NCI-H146 treated with DMSO at 0.1 percent for 48 hours (cell line): ENCODE measurements around the gene PRR12.
A peak's percentile ranks its signal among the peaks of the same experiment; 100 is the strongest.

Experiments used
- DNase-seq: peaks from one replicate; lab custom pipeline; 2025; ENCODE audit not compliant: unreplicated experiment; lab: John Stamatoyannopoulos, UW

The PRR12 gene

DNA sequence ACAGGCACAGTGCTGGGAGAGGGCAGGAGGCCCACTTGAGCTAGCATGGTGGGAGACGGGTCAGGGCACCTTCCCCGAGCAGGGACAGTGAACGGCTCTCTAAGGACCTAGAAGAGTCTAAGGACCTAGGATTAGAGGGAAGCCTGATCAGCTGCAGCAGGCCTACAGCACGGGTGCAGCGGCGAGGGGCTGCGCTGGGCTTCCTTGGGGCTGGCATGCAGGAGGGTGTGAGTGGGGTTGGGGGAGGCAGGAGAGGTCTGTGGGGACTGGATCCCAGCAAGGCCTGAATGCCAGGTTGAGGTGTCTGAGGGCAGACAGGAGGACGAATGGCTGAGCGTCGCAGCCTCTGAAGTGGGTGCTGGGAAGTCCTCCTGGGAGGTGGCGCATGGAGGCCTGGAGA lies 54.6 kb downstream of the PRR12 start:
- DNase-seq: no peak

DNA sequence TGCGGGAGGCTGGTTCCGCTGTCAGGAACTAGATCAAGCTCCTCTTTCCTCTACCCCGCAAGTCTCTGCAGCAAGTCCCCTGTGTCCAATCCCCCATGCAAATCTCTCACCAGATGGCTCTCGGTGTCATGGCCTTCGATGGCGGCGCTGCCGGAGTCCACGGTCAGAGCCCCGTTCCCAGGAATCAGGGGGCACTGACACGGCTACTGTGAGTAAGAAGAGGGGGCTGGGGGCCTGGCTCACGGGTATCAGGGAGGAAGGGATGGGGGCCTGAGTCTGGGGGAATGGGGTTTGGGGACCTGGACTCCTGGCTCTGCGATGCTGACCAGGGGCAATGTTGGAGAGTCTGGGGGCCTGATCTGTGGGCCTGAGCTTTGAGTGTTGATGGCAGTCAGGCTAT lies 55.0 kb downstream of the PRR12 start:
- DNase-seq: no peak

DNA sequence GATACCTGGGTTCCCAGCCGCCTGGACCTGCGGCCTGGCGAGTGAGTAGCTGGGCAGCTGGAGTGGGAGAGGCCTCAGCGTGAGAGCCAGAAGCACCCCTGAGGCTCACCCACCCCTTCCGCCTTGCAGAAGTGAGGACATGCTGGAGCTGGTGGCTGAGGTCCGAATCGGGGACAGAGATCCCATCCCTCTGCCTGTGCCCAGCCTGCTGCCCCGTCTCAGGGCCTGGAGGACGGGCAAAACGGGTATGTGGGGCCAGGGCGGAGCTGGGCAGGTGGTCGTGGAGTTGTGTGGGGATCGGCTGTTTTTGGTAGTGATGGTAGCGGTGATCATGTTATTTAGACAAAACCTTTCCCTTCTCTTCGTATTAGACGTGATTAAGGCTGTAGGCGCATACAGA lies 55.6 kb downstream of the PRR12 start:
- DNase-seq: no peak

DNA sequence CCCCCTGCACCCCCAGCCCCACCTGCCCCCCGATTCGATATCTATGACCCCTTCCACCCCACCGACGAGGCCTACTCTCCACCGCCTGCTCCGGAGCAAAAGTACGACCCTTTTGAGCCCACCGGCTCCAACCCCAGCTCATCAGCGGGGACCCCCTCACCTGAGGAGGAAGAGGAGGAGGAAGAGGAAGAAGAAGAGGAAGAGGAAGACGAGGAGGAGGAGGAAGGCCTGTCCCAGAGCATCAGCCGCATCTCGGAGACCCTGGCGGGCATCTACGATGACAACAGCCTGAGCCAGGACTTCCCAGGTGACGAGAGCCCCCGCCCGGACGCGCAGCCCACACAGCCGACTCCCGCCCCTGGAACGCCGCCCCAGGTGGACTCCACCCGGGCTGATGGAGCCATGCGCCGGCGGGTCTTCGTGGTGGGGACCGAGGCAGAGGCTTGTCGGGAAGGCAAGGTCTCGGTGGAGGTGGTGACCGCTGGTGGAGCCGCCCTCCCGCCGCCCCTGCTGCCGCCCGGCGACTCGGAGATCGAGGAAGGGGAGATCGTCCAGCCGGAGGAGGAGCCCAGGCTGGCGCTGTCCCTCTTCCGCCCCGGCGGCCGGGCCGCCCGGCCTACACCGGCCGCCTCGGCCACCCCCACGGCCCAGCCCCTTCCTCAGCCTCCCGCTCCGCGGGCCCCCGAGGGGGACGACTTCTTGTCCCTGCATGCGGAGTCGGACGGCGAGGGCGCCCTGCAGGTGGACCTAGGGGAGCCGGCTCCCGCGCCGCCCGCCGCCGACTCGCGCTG lies 60.2 kb downstream of the PRR12 start:
- no peak for DNase-seq

DNA sequence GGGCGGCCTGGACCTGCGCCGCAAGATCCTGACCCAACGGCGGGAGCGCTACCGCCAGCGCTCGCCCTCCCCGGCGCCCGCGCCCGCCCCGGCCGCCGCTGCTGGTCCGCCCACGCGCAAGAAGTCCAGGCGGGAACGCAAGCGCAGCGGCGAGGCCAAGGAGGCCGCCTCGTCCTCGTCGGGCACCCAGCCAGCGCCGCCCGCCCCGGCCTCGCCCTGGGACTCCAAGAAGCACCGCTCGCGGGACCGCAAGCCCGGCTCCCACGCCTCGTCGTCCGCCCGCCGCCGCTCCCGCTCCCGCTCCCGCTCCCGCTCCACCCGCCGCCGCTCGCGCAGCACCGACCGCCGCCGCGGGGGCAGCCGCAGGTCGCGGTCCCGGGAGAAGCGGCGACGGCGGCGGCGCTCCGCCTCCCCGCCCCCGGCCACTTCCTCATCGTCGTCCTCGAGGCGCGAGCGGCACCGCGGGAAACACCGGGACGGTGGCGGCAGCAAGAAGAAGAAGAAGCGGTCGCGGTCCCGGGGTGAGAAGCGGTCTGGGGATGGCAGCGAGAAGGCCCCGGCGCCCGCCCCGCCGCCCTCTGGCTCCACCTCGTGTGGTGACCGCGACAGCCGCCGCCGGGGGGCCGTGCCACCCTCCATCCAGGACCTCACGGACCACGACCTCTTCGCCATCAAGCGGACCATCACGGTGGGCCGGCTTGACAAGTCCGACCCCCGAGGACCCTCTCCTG lies 61.0 kb downstream of the PRR12 start:
- DNase-seq: no peak

DNA sequence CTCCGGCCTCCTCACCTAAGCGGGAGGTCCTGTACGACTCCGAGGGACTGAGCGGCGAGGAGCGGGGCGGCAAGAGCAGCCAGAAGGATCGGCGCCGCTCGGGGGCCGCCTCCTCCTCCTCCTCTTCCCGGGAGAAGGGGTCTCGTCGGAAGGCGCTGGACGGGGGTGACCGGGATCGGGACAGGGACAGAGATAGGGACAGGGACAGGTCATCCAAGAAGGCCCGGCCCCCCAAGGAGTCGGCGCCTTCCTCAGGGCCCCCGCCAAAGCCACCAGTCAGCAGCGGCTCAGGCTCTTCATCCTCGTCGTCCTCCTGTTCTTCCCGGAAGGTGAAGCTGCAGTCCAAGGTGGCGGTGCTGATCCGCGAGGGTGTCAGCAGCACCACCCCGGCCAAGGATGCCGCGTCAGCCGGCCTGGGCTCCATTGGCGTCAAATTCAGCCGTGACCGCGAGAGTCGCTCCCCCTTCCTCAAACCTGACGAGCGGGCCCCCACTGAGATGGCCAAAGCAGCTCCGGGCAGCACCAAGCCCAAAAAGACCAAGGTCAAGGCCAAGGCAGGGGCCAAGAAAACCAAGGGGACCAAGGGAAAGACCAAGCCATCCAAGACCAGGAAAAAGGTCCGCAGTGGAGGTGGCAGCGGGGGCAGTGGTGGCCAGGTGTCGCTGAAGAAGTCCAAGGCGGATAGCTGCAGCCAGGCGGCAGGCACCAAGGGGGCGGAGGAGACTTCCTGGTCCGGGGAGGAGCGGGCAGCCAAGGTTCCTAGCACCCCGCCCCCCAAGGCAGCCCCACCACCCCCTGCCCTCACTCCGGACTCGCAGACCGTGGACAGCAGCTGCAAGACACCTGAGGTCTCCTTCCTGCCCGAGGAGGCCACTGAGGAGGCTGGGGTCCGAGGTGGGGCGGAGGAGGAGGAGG lies 61.8 kb downstream of the PRR12 start:
- DNase-seq: no peak

DNA sequence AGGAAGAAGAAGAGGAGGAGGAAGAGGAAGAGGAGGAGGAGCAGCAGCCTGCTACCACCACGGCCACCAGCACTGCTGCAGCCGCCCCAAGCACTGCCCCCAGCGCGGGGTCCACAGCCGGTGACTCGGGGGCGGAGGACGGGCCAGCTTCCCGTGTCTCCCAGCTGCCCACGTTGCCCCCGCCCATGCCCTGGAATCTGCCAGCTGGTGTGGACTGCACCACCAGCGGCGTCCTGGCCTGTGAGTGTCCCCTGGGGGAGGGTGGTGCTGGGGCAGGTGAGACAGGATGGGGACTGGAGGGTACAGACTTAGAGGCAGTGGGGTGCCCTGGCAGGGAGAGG lies 62.5 kb downstream of the PRR12 start:
- no peak for DNase-seq

DNA sequence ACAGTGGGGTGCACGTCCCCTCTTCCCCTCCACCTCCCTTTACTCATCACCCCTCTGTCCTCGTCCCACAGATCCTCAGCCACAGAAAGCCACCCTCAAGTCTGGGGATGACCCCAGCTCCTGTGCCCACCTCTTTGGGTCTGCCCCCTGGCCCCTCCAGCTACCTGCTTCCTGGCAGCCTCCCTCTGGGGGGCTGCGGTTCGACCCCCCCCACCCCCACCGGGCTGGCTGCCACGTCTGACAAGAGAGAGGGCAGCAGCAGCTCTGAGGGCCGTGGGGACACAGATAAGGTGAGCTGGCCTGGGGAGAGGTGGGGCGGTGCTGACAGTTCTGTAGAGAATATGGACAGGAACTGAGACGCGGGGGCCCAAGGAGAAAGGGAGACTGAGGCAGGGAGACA lies 63.6 kb downstream of the PRR12 start:
- no peak for DNase-seq

DNA sequence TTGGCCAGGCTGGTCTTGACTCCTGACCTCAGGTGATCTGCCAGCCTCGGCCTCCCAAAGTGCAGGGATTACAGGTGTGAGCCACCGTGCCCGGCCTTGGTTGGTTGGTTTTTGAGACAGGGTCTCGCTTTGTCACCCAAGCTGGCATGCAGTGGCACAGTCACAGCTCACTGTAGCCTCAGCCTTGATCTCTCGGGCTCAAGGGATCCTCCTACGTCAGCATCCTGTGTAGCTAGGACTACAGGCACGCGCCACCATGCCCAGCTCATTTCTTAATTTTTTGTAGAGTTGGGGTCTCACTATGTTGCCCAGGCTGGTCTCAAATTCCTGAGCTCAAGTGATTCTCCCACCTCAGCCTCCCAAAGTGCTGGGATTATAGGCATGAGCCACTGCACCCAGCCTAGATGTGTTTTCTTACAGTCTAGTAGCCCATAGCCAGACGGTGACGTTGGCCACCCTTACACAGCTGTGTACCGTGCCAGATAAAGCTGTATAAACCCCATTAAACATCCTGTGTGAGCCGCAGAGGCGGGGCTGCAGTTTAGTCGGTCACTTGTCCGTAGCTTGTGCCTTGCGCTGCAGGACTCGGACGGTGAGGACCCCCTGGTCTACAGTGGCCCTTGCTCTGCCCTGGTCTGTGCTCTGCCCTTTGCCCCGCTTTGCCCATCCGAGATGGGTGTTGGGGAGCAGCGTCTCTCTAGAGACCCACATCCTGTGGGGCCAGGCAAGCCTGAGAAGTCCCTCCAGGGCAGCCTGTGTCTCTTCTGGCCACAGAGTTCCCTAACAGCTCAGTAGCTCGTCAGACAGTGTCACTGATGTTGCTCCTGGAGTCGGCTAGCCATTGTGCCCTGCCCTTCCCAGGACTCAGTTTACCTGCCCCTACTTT lies 64.8 kb downstream of the PRR12 start:
- DNase-seq: no peak

DNA sequence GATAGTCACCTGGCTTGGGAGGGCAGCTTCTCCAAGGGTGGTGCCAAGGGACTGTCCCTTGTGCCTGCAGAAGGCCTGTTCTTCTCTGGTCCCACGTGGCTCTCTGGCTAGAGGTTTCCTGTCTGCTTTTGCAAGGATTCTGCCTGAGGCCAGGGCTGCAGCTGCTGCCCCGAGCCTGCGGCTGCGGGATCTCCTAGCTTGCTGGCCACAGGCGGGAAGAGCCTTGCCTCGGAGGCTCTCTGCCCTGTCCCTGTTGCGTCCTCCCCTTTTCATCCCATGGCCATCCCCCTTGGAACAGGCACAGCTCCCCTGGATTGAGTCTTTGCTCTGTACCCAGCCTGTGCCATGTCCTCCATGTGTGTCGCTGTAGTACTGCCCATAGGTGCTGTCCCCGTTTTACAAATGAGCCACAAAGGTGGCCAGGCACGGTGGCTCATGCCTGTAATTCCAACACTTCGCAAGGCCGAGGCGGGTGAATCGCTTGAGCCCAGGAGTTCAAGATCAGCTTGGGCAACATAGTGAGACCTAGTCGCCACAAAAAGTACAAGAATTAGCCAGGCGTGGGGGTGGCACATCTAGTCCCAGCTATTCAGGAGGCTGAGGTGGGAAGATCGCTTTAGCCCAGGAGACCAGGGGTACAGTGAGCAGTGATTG lies 65.6 kb downstream of the PRR12 start:
- no peak for DNase-seq

DNA sequence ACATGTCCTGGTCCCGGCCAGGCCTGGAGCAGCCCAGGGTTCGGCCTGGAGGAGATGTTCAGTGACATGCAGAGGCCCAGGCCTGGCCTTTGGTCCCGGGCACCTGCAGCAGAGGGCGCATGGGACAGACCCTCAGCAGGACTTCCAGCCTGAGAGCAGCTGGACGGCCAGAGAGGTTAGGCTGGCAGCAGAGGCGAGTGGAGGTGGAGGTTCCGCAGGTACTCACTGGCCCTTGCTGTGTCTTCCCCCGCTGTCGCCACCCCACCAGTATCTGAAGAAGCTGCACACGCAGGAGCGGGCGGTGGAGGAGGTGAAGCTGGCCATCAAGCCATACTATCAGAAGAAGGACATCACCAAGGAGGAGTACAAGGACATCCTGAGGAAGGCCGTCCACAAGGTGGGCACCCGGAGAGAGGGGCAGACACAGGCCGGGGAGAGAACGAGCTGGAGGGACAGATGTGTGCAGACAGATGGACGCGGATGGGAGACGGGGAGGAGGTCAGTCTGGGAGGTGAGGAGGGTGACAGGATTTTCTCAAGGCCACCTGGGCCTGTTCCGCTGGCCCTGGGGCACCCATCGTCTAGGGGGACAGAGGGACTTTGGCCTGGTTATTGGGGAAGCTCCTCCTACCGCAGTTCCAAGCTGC lies 66.6 kb downstream of the PRR12 start:
- no peak for DNase-seq

DNA sequence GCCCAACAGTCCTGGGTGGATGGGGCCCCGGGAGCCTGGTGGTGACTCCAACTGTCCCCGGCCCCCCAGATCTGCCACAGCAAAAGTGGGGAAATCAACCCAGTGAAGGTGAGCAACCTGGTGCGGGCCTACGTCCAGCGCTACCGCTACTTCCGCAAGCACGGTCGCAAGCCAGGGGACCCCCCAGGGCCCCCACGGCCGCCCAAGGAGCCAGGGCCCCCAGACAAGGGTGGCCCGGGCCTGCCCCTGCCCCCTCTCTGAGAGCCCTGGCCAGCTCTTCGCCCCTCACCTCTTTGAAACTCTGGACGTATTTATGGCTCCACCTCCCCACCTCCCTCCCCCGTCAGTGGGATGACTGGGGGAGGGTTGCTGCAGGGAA lies 67.1 kb downstream of the PRR12 start:
- DNase-seq: no peak

DNA sequence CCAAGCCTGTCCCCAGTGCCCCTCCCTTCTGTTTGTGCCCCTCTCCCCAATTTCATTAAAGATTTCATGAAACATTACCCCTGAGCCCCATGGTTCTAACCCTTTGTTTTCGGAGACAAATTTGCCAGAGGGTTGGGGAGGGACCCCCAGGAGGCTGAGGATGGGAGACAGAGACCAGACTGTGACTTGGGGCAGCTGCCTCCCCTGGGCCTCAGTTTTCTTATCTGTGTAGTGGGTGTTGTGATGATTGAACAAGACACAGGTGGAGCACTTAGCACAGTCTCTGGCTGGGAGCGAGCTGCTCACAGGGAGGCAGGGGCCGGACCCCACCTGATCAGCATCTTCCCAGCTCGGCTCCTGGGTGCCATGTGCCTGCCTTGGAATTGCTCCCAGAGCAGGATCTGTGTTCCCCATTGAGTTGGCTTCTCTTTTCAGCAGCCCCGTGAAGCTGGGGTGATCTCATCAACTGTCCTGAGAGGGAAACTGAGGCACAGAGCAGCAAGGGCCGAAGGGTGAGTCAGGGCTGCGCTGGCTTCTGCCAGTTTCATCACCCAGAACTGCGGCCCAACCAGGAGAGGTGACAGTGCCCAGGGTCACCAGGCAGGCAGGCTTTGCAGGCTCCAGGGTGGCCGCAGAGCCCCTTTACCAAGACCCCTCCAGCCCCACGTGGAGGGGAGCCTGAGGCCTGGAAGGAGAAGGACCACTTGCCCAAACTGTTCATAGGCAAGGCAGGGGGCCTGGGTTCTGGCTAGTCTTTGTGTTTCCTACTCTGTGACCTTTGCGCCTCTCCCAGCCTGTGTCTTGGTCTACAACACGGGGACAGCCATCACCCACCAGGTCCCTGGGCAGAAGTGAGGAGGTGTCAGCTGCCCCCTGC lies 67.8 kb downstream of the PRR12 start:
- DNase-seq: no peak

DNA sequence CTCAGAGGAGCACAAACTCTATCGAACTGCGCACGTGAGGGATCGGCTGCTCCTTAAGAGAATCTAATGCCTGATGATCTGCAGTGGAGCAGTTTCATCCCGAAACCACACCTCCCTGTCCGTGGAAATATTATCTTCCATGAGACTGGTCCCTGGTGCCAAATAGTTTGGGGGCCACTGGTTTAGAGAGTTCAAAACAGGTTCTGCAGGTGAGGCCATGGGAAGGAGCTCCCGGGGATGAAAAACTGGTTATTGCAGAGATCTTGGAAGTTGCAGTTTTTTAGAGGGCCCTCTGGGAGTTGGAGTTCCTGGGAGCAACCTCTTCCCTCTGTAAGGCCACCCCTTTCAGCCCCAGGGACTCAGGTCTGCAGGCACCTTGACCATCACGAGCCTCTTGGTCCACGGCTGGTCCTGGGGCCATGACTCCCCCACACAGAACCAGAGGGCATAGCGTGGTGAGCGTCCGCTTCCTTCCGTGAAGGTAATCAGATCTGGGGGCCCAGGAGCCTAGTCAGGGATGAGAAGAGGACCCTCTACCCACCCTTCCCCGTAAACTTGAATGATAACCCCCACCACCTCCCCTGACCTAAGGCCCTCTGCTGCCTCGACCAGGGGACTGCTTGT lies 69.5 kb downstream of the PRR12 start:
- no peak for DNase-seq

DNA sequence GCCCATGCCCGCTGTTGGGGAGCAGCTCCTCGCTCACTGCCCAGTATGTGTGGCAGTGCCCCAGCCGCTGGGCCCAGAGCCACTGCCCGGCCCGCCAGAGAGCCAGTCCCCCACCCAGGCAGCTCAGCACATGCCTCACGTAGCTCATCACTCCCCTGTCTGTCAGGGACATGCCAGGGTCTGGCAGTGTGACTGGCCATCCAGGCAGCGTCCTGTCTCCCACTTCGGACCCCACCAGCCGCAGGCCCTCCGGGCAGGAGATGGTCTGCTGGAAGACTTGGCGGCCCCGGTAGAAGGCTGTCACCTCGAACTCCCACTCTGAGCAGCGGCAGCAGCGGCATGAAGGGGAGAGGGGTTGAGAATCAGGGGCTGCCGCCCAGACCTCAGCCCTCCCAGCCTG lies 71.0 kb downstream of the PRR12 start:
- DNase-seq: no peak

DNA sequence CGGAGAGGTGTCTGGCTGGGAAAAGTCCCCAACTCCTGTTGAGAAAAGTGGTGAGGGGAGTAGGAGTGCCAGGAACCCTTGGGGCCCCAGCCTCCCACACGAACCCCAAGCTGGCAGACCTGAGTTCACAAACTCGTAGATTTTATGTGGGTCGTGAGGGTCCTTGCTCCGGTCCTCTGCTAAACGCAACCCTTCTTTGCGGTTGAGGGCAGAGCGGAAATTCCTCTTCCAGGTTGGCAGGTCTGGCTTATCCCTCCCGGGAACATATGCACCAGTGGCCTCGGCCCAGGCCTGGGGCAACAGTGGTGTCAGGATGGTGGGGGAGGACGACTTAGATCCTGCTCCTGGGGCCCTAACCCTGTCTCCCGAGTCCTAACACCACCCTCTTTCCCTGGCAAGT lies 72.2 kb downstream of the PRR12 start:
- DNase-seq: no peak

DNA sequence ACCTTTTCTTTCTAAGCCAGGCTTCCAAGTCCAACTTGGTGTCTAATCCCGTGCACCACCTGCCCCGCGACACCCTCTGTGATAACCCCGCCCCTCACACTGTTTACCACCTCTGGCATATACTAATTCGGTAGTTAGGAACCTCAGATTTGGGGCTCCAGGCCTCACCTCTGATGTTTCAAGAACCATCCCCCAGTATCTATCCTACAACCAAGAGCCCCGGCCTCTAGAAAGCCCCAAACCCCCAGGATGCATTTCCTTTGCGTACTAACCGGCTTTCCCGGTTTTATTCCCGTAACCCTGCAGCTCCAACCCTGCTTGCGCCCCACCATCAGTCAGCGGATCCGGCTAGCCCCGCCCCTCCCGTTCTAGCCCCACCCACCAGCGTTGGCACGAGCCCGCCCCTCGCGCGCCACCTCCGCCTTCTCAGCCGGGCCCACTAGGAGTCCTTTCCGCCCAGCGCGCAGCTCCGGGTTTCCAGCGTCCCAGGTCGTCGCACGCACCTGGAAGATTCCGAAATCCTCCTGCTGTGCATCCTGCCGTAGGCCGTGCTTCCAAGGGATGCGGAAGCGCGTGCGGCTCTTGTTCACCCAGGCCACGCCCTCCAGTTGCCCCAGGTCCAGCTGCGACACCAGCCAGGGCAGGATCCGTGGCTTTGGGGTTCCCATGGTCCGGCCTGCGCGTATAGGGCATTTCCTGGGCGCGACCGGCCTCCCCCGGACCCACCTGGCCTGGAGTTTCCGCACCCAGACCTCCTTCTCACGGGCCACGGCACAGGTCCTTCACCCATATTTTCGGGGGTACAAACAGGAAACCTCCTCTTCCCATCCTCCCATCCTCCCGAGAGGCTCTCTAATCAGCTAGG lies 73.4 kb downstream of the PRR12 start:
- DNase-seq: peak; percentile 90

DNA sequence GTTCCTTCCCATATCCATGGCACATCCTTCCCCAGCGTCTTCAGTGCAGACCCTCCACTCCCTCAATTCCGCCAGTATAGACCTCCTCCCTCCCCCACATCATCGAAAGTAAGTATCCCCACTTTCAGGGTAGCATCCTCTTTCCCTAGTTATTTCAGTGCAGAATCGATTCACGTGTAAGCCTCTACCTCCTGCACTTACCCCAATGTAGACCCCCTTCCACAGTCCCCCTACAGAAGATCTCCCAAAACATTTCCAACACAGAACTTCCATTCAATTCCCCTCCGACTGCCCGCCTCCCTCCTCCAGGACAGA lies 74.0 kb downstream of the PRR12 start:
- DNase-seq: no peak
